HL-60/S4 treated with phorbol 12-myristate 13-acetate at 8.2 ng/mL for 4 days and 3 days (cell line): Measurements from ENCODE around the gene HOXD8.

Experiments
- in situ Hi-C: fragments of 300-500 bp; cut with MboI; formaldehyde crosslinking; loops from 2 replicates; pipeline ENCODE4 v1.15.0; 2022; ENCODE audit warnings: low sequenced_read_pairs

Gene HOXD8

GRCh38 chr2:176101216-176101830 is 28.2 kb upstream of the HOXD8 start:
- in situ Hi-C loops: no loop called here

GRCh38 chr2:176101842-176102241 is 27.7 kb upstream of the HOXD8 start:
- in situ Hi-C loops: no loop called here

- in situ Hi-C loops: no loop called here
Measured at GRCh38 chr2:176102309-176102866, 27.1 kb upstream of the HOXD8 start.

GRCh38 chr2:176103194-176103593 is 26.3 kb upstream of the HOXD8 start:
- in situ Hi-C loops: no loop called here

- in situ Hi-C loops: no loop called here
Measured at GRCh38 chr2:176103742-176104315, 25.7 kb upstream of the HOXD8 start.

GRCh38 chr2:176104316-176105077 is 25.0 kb upstream of the HOXD8 start:
- in situ Hi-C loops: no loop called here

GRCh38 chr2:176105078-176105729 is 24.3 kb upstream of the HOXD8 start:
- in situ Hi-C loops: no loop called here

- in situ Hi-C loops: no loop called here
Measured at GRCh38 chr2:176105730-176106580, 23.6 kb upstream of the HOXD8 start.

GRCh38 chr2:176106581-176107539 is 22.6 kb upstream of the HOXD8 start, which contains the start of gene HOXD11:
Gene HOXD11, plus strand, starts transcription at chr2:176107280. Its CDS starts 76 bp downstream, at chr2:176107356.
- in situ Hi-C loops: no loop called here

GRCh38 chr2:176107731-176108181 is 21.7 kb upstream of the HOXD8 start:
- in situ Hi-C loops: no loop called here

GRCh38 chr2:176109192-176109901 is 20.2 kb upstream of the HOXD8 start:
- in situ Hi-C loops: no loop called here

GRCh38 chr2:176109946-176110345 is 19.6 kb upstream of the HOXD8 start:
- in situ Hi-C loops: no loop called here

GRCh38 chr2:176110415-176111308 is 18.8 kb upstream of the HOXD8 start:
- in situ Hi-C loops: no loop called here

GRCh38 chr2:176111309-176111663 is 18.2 kb upstream of the HOXD8 start:
- in situ Hi-C loops: no loop called here

- in situ Hi-C loops: no loop called here
Measured at GRCh38 chr2:176111846-176112374, 17.6 kb upstream of the HOXD8 start.

- in situ Hi-C loops: no loop called here
Measured at GRCh38 chr2:176112375-176113302, 16.9 kb upstream of the HOXD8 start.
